AG04450 (cell line): ENCODE measurements around the gene PEA15. TPM values are rescaled to one million over a fixed set of nuclear protein-coding genes. Genes with fewer than 3 reads are reported as not detected.

ENCODE experiments used
- CTCF ChIA-PET: fragments of 300-600, 350-600 bp; formaldehyde crosslinking; extraction: SDS; loops from one replicate; lab custom pipeline; 2022; ENCODE audit warnings: antibody characterized with exemption, inconsistent platforms; lab: Charles Lee
- POLR2A ChIA-PET: fragments of 350-600 bp; formaldehyde crosslinking; extraction: SDS; loops from one replicate; lab custom pipeline; 2021; ENCODE audit warnings: antibody characterized with exemption, inconsistent platforms; lab: Yijun Ruan, JAX
- DNase-seq: peaks from one replicate; pipeline ENCODE4 v3.0.0-alpha.2; 2011; ENCODE audit warnings: low read depth, low spot score
- H3K27ac ChIP-seq: one replicate; pipeline ENCODE4 v1.5.1; 2012; ENCODE audit warnings: low read depth, low read length, control low read depth
- H3K27me3 ChIP-seq: one replicate; pipeline ENCODE4 v1.6.0; 2012; ENCODE audit warnings: low read length; ENCODE audit not compliant: control insufficient read depth, insufficient read depth
- H3K4me3 ChIP-seq: 2 replicates; pipeline ENCODE4 v1.5.1; 2011; ENCODE audit warnings: mild to moderate bottlenecking, low read depth, low read length, control low read depth
- H3K9me3 ChIP-seq: 2 replicates; pipeline ENCODE4 v1.5.1; 2012; ENCODE audit warnings: low read length; ENCODE audit not compliant: control insufficient read depth, insufficient read depth
- polyA plus RNA-seq: library from polyadenylated mRNA; depleted of rRNA; stranded (reverse); fragments of >200 nt; gene quantifications from 2 replicates; pipeline ENCODE4 v1.2.3, GENCODE V29; 2011
- TF ChIP-seq, protein P1 (sequence below): IDR thresholded peaks from 2 replicates; pipeline ENCODE4 v1.5.1; 2011; ENCODE audit warnings: low read depth, low read length, control low read depth, inconsistent platforms

The PEA15 gene
- polyA plus RNA-seq, 1 experiment: 512 TPM

GRCh38 chr1:160164121-160164520, 41.1 kb upstream of the PEA15 start:
- Histone ChIP-seq H3K4me3 (no peak overlapping the region), H3K27ac (no peak overlapping the region), H3K27me3 (peaks cover 12% of the 10 kb centered on the region), H3K9me3 (no peaks in the 10 kb centered on the region)
- no peak for DNase-seq
- ChIA-PET CTCF (interaction anchor here (0.9 to 2.2 kb wide), 2 partner anchors 29 to 128 kb away, joined by 3 to 8 read pairs; no protein-coding TSS in a partner anchor), POLR2A (no interaction called here)
- TF ChIP-seq, protein P1, sequence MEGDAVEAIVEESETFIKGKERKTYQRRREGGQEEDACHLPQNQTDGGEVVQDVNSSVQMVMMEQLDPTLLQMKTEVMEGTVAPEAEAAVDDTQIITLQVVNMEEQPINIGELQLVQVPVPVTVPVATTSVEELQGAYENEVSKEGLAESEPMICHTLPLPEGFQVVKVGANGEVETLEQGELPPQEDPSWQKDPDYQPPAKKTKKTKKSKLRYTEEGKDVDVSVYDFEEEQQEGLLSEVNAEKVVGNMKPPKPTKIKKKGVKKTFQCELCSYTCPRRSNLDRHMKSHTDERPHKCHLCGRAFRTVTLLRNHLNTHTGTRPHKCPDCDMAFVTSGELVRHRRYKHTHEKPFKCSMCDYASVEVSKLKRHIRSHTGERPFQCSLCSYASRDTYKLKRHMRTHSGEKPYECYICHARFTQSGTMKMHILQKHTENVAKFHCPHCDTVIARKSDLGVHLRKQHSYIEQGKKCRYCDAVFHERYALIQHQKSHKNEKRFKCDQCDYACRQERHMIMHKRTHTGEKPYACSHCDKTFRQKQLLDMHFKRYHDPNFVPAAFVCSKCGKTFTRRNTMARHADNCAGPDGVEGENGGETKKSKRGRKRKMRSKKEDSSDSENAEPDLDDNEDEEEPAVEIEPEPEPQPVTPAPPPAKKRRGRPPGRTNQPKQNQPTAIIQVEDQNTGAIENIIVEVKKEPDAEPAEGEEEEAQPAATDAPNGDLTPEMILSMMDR: no peak

- TF ChIP-seq, protein P1: no peak
- Histone ChIP-seq H3K27me3 (peaks cover 13% of the 10 kb centered on the region), H3K9me3 (no peaks in the 10 kb centered on the region), H3K4me3 (no peak overlapping the region), H3K27ac (no peak overlapping the region)
- no peak for DNase-seq
- POLR2A ChIA-PET: no interaction called here
- CTCF ChIA-PET: interaction anchor here (0.8 to 2.2 kb wide), 2 partner anchors 27 kb away, joined by 6 to 8 read pairs; no protein-coding TSS in a partner anchor
Measured at GRCh38 chr1:160166166-160166868, 38.9 kb upstream of the PEA15 start.

GRCh38 chr1:160167056-160167455, 38.1 kb upstream of the PEA15 start:
- TF ChIP-seq, protein P1: no peak
- CTCF ChIA-PET: interaction anchor here (0.8 kb wide), 1 partner anchor 26 kb away, joined by 6 read pairs; no protein-coding TSS in a partner anchor
- POLR2A ChIA-PET: no interaction called here
- Histone ChIP-seq H3K4me3 (no peak overlapping the region), H3K9me3 (no peaks in the 10 kb centered on the region), H3K27ac (no peak overlapping the region), H3K27me3 (peaks cover 17% of the 10 kb centered on the region)
- no peak for DNase-seq

- TF ChIP-seq, protein P1: no peak
- Histone ChIP-seq H3K27ac (no peak overlapping the region), H3K27me3 (peaks cover 17% of the 10 kb centered on the region), H3K9me3 (no peaks in the 10 kb centered on the region), H3K4me3 (no peak overlapping the region)
- no peak for DNase-seq
- POLR2A ChIA-PET: no interaction called here
- CTCF ChIA-PET: no interaction called here
Measured at GRCh38 chr1:160167580-160167979, 37.6 kb upstream of the PEA15 start.

DNA sequence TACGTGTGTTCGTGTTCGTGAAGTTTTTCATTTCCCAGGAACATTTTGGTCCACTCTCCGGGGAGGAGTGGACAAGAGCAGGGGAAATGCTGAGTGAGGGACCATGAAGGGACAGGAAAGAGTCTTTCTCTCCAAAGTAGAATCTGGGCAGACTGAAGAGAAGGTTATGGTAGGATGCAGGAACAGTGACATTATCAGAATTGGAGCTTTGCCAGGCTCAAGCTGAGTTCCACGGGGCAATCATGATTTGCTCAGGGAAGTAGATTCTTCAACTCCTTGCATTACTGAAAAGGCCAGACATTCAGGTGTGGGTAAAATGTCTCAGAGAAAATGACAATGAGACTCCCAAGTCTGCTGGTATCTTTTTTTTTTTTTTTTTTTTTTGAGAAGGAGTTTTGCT, 37.2 kb upstream of the PEA15 start:
- DNase-seq: no peak
- ChIA-PET CTCF (interaction anchor here (0.7 kb wide), 1 partner anchor 84 kb away, joined by 4 read pairs; no protein-coding TSS in a partner anchor), POLR2A (no interaction called here)
- Histone ChIP-seq H3K9me3 (no peaks in the 10 kb centered on the region), H3K4me3 (no peak overlapping the region), H3K27me3 (peaks cover 21% of the 10 kb centered on the region), H3K27ac (no peak overlapping the region)
- TF ChIP-seq, protein P1: no peak
